H1 (cell line): ENCODE data around the gene INTS1. TPM values are rescaled to one million over a fixed set of nuclear protein-coding genes. Genes with fewer than 3 reads are reported as not detected.

Experiments
- CTCF ChIA-PET: fragments of 300-600 bp; sonication (Branson Sonifier 250); formaldehyde crosslinking; loops from one replicate; lab custom pipeline; 2021; ENCODE audit not compliant: partially characterized antibody; lab: Charles Lee
- POLR2A ChIA-PET: fragments of 300-600 bp; sonication (Branson Sonifier 250); formaldehyde crosslinking; loops from one replicate; lab custom pipeline; 2021; ENCODE audit warnings: inconsistent platforms; ENCODE audit not compliant: partially characterized antibody; lab: Charles Lee
- DNase-seq, 2 experiments: peaks; one replicate each; pipeline versions ENCODE4 v3.0.0 to v3.0.0-alpha.2; 2010 to 2022; ENCODE audit warnings: low spot score in 2 of 2, low read depth in 1 of 2, mixed read lengths in 1 of 2
- FAIRE-seq: peaks from 2 replicates; lab custom pipeline; 2011; peaks lifted over from hg19 to GRCh38; lab: Jason Lieb, UNC
- H2AFZ ChIP-seq: 2 replicates; pipeline ENCODE4 v1.8.1; 2012; ENCODE audit warnings: low read length, inconsistent platforms
- H2AK5ac ChIP-seq: 2 replicates; pipeline ENCODE4 v1.6.1; 2013; ENCODE audit warnings: low read depth, low read length
- H2BK120ac ChIP-seq: replicated peaks from 2 replicates; pipeline ENCODE3; 2013; ENCODE audit warnings: low read depth, low read length, inconsistent platforms
- H2BK12ac ChIP-seq: 2 replicates; pipeline ENCODE4 v1.6.1; 2013; ENCODE audit warnings: low read depth, low read length
- H2BK15ac ChIP-seq: 2 replicates; pipeline ENCODE4 v1.6.1; 2013; ENCODE audit warnings: low read length
- H2BK20ac ChIP-seq: 2 replicates; pipeline ENCODE4 v1.6.1; 2013; ENCODE audit warnings: low read length
- H2BK5ac ChIP-seq: 2 replicates; pipeline ENCODE4 v1.6.1; 2013; ENCODE audit warnings: low read depth, low read length
- H3K14ac ChIP-seq: 2 replicates; pipeline ENCODE4 v1.6.1; 2013; ENCODE audit warnings: inconsistent platforms; ENCODE audit not compliant: insufficient read length
- H3K18ac ChIP-seq: 2 replicates; pipeline ENCODE4 v1.6.1; 2013; ENCODE audit warnings: low read length; ENCODE audit errors: extremely low read depth
- H3K23ac ChIP-seq: 2 replicates; pipeline ENCODE4 v1.6.1; 2013; ENCODE audit warnings: inconsistent platforms; ENCODE audit not compliant: insufficient read length
- H3K23me2 ChIP-seq: 2 replicates; pipeline ENCODE4 v1.6.1; 2013; ENCODE audit warnings: low read depth, low read length
- H3K27ac ChIP-seq: 2 replicates; pipeline ENCODE4 v1.6.1; 2011; ENCODE audit warnings: low read depth, low read length, inconsistent platforms
- H3K27me3 ChIP-seq, 4 experiments: replicated peaks in 1 of 4; 1 replicate in 1 of 4; 2 replicates in 3 of 4; pipeline versions ENCODE4 v1.6.1 to v1.8.1; 2011 to 2013; ENCODE audit warnings: low read length in 3 of 4, mild to moderate bottlenecking in 3 of 4, inconsistent platforms in 2 of 4, mixed read lengths in 2 of 4, moderate library complexity in 1 of 4; ENCODE audit not compliant: control insufficient read depth in 3 of 4, insufficient read depth in 3 of 4; ENCODE audit errors: extremely low read depth in 1 of 4
- H3K36me3 ChIP-seq, 4 experiments: 2 replicates each; pipeline versions ENCODE4 v1.6.1 to v1.8.1; 2011 to 2013; ENCODE audit warnings: mild to moderate bottlenecking in 4 of 4, low read length in 3 of 4, moderate library complexity in 2 of 4, control low read depth in 1 of 4, inconsistent platforms in 1 of 4; ENCODE audit not compliant: insufficient read depth in 4 of 4, control insufficient read depth in 2 of 4
- H3K4ac ChIP-seq: replicated peaks from 2 replicates; pipeline ENCODE3; 2013; ENCODE audit warnings: low read length, low read depth, mixed read lengths, inconsistent platforms; ENCODE audit not compliant: insufficient read length
- H3K4me1 ChIP-seq, 4 experiments: replicated peaks in 1 of 4; 1 replicate in 1 of 4; 2 replicates in 3 of 4; pipeline versions ENCODE4 v1.6.1 to v1.8.1; 2011 to 2013; ENCODE audit warnings: low read length in 3 of 4, inconsistent platforms in 2 of 4, mixed read lengths in 1 of 4; ENCODE audit not compliant: insufficient read depth in 4 of 4, control insufficient read depth in 3 of 4
- H3K4me2 ChIP-seq, 2 experiments: 2 replicates each; pipeline versions ENCODE4 v1.6.1 to v1.8.1; 2011 to 2013; ENCODE audit warnings: low read depth in 2 of 2, low read length in 2 of 2, control low read depth in 1 of 2, inconsistent platforms in 1 of 2, mild to moderate bottlenecking in 1 of 2; ENCODE audit not compliant: insufficient read depth in 1 of 2
- H3K4me3 ChIP-seq, 4 experiments: fragments of 200-600, 300-600 bp in 1 of 4; sonication (generic), shearing (Covaris generic), sonication (Bioruptor Twin) in 1 of 4; 2 replicates each; pipeline versions ENCODE4 v1.5.1 to v1.8.1; 2011 to 2016; ENCODE audit warnings: low read length in 4 of 4, low read depth in 3 of 4, control low read depth in 2 of 4, inconsistent platforms in 2 of 4, mild to moderate bottlenecking in 2 of 4, mixed read lengths in 1 of 4, moderate library complexity in 1 of 4; ENCODE audit not compliant: insufficient read depth in 2 of 4; ENCODE audit errors: extremely low read depth in 1 of 4
- H3K56ac ChIP-seq: replicated peaks from 2 replicates; pipeline ENCODE3; 2013; ENCODE audit warnings: low read depth, mild to moderate bottlenecking, mixed read lengths, low read length, inconsistent platforms; ENCODE audit not compliant: insufficient read length
- H3K79me1 ChIP-seq: 2 replicates; pipeline ENCODE4 v1.6.1; 2013; ENCODE audit warnings: low read depth, low read length, control low read depth
- H3K79me2 ChIP-seq, 2 experiments: 2 replicates each; pipeline versions ENCODE4 v1.6.1 to v1.8.1; 2012 to 2013; ENCODE audit warnings: low read length in 2 of 2, mild to moderate bottlenecking in 2 of 2, inconsistent platforms in 1 of 2; ENCODE audit not compliant: insufficient read depth in 2 of 2, control insufficient read depth in 1 of 2
- H3K9ac ChIP-seq, 4 experiments: replicated peaks in 1 of 4; 1 replicate in 1 of 4; 2 replicates in 3 of 4; pipeline versions ENCODE4 v1.6.1 to v1.8.1; 2011 to 2013; ENCODE audit warnings: low read depth in 3 of 4, low read length in 3 of 4, control low read depth in 2 of 4, mild to moderate bottlenecking in 2 of 4, moderate library complexity in 2 of 4, inconsistent platforms in 1 of 4; ENCODE audit errors: extremely low read depth in 1 of 4
- H3K9me3 ChIP-seq, 2 experiments: 2 replicates each; pipeline versions ENCODE4 v1.6.1 to v1.8.1; 2012 to 2013; ENCODE audit warnings: mild to moderate bottlenecking in 2 of 2, moderate library complexity in 2 of 2, control low read depth in 1 of 2, inconsistent platforms in 1 of 2, low read depth in 1 of 2, low read length in 1 of 2, mixed read lengths in 1 of 2; ENCODE audit not compliant: insufficient read depth in 2 of 2
- H4K20me1 ChIP-seq, 2 experiments: replicated peaks in 1 of 2; 2 replicates each; pipeline versions ENCODE3 to v1.8.1; 2011 to 2013; ENCODE audit warnings: inconsistent platforms in 2 of 2, low read length in 2 of 2, mild to moderate bottlenecking in 1 of 2; ENCODE audit not compliant: insufficient read depth in 2 of 2, control insufficient read depth in 1 of 2
- H4K5ac ChIP-seq: 2 replicates; pipeline ENCODE4 v1.6.1; 2013; ENCODE audit warnings: low read length, low read depth, mixed read lengths, inconsistent platforms; ENCODE audit not compliant: insufficient read length
- H4K8ac ChIP-seq: 2 replicates; pipeline ENCODE4 v1.8.0; 2013; ENCODE audit warnings: mild to moderate bottlenecking, moderate library complexity, low read length, inconsistent platforms; ENCODE audit not compliant: insufficient read depth; ENCODE audit errors: extremely low read depth
- H4K91ac ChIP-seq: replicated peaks from 2 replicates; pipeline ENCODE3; 2013; ENCODE audit warnings: low read length, mixed read lengths, inconsistent platforms; ENCODE audit not compliant: insufficient read length
- ASH2L ChIP-seq: fragments of 200-600, 300-600 bp; sonication (generic); IDR thresholded peaks from one replicate; pipeline ENCODE4 v1.7.1; 2017; ENCODE audit warnings: low read length
- BCL11A ChIP-seq, 2 experiments: IDR thresholded peaks; one replicate each; pipeline ENCODE4 v1.6.1; 2011; ENCODE audit warnings: low read depth in 2 of 2, low read length in 2 of 2, mild to moderate bottlenecking in 2 of 2
- EZH2 ChIP-seq: fragments of 200-600 bp; sonication (generic); IDR thresholded peaks from 2 replicates; pipeline ENCODE4 v1.7.1; 2012; ENCODE audit warnings: low read depth, mild to moderate bottlenecking, moderate library complexity, low read length, inconsistent platforms; ENCODE audit not compliant: severe bottlenecking
- KDM1A ChIP-seq: fragments of 200-600, 300-600 bp; sonication (generic); IDR thresholded peaks from 2 replicates; pipeline ENCODE4 v1.7.1; 2016; ENCODE audit warnings: mild to moderate bottlenecking, low read length, borderline replicate concordance
- MAFK ChIP-seq: IDR thresholded peaks from 2 replicates; pipeline ENCODE4 v1.6.1; 2012; ENCODE audit warnings: low read depth, mild to moderate bottlenecking, improper control_type of control experiment, low read length
- RBBP5 ChIP-seq: IDR thresholded peaks from 2 replicates; pipeline ENCODE4 v1.7.1; 2012; ENCODE audit warnings: low read depth, mild to moderate bottlenecking, inconsistent platforms, low read length, moderate library complexity, borderline replicate concordance
- RNF2 ChIP-seq: fragments of 200-900, 300-1000 bp; sonication (generic); IDR thresholded peaks from 2 replicates; pipeline ENCODE4 v1.7.1; 2016; ENCODE audit warnings: borderline replicate concordance, low read depth, mild to moderate bottlenecking, antibody characterized with exemption, low read length; ENCODE audit not compliant: poor library complexity, severe bottlenecking; ENCODE audit errors: missing control alignments
- SIX5 ChIP-seq: IDR thresholded peaks from 2 replicates; pipeline ENCODE4 v1.6.1; 2011; ENCODE audit warnings: mild to moderate bottlenecking, low read depth, low read length
- TAF7 ChIP-seq: optimal IDR thresholded peaks from 2 replicates; pipeline ENCODE3; 2011; ENCODE audit warnings: low read depth, mild to moderate bottlenecking, inconsistent platforms, low read length, moderate library complexity, borderline replicate concordance
- TBP ChIP-seq: IDR thresholded peaks from 2 replicates; pipeline ENCODE4 v1.6.1; 2011; ENCODE audit warnings: low read depth, low read length, improper control_type of control experiment
- WGBS, 2 experiments: shearing (Covaris generic) in 1 of 2; methylation state at CpG; one replicate each; pipeline versions ENCODE4 v1.1.6 to v1.1.7; 2013 to 2015; ENCODE audit warnings: low lambda C conversion rate in 2 of 2, mixed read lengths in 2 of 2, inconsistent platforms in 1 of 2, low coverage in 1 of 2, missing lambda C conversion rate in 1 of 2; ENCODE audit not compliant: insufficient replicate concordance in 2 of 2, insufficient coverage in 1 of 2, insufficient read length in 1 of 2; ENCODE audit errors: extremely low coverage in 1 of 2, missing lambda C conversion rate in 1 of 2; 5-methylcytosine and 5-hydroxymethylcytosine counted together
- polyA plus RNA-seq, 7 experiments: library from polyadenylated mRNA; depleted of rRNA in 3 of 7; stranded (reverse) in 5 of 7; unstranded in 2 of 7; fragments of >200 nt in 5 of 7; fragments of 200-250 nt in 2 of 7; gene quantifications; 1 replicate in 5 of 7; 2 replicates in 1 of 7; 4 replicates in 1 of 7; pipeline versions ENCODE4 v1.2.1 to v1.2.3, GENCODE V29; 2011 to 2013; ENCODE audit warnings: missing spikeins in 2 of 7, mixed read lengths in 2 of 7
- total RNA-seq: library from RNA; stranded (reverse); fragmentation: NEBNext Ultra II Directional; extraction: Animal tissue kit (Norgen Biotek cat#: 25700); gene quantifications from 2 replicates; pipeline ENCODE4 v1.2.1, GENCODE V29; 2021
- TF ChIP-seq, protein P1 (sequence below): IDR thresholded peaks from 2 replicates; pipeline ENCODE4 v1.6.1; 2011; ENCODE audit warnings: low read depth, mild to moderate bottlenecking, low read length; ENCODE audit not compliant: insufficient read depth

INTS1 gene
- total and polyA plus RNA-seq, 2 of the 8 experiments (the other 6 are each of a cell fraction or from before 2014, with no cell fraction given): 76.9 to 104 TPM

DNA sequence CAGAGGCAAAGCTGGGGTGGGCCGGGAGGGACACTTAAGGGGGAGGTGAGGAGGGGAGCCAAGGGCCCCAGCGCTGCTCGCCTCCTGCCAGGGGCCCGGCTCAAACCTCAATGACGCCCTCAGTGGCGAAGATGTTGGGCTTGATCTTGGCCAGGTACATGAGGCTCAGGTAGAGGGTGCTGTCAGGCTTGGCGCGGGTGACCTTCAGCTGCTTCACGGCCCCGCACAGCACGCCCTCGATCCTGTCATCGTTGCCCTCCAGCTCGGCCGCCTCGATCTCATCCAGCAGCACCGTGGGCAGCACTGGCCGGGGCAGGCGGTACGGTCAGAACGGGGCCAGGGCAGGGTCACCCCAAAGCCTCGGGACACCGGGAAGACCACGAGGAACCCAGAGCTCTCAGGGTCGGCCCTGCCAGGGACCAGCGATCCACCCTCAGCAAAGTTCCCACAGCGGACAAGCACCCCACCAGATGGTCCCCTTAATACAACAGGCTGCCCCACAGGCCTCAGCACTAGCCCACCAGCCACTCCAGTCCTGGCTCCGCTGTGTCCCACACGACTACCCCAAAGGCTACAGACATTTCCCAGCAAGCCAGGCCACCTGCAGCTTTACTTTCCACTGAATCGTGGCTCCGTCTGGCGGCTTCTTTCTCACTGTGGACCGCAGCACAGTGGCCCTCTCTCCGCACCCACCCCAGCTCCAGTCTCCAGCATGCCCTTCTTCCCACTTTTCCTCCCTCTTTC is 4.0 kb downstream of the INTS1 start:
- POLR2A ChIA-PET: interaction anchor here (0.7 to 1.3 kb wide), 2 partner anchors 22 to 31 kb away, joined by 3 read pairs; no protein-coding TSS in a partner anchor
- TF ChIP-seq SIX5 (no peak), TAF7 (no peak), KDM1A (no peak), ASH2L (no peak), TBP (no peak), BCL11A (IDR thresholded peaks at IDR 0.05; ENCODE audit: low read depth in 2 of 2, low read length in 2 of 2) (no peak), RNF2 (no peak), RBBP5 (no peak), MAFK (no peak), EZH2 (no peak)
- TF ChIP-seq, protein P1, sequence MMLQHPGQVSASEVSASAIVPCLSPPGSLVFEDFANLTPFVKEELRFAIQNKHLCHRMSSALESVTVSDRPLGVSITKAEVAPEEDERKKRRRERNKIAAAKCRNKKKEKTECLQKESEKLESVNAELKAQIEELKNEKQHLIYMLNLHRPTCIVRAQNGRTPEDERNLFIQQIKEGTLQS: no peak

More for the DNA sequence above, 4.0 kb downstream of the INTS1 start:
- DNase-seq (no peak), FAIRE-seq (no peak)
- no peak overlapping the region for H3K4me2 ChIP-seq
- peaks cover 0 to 7% (median 3%) of the 10 kb centered on the region in 4 experiments; a peak in 4 of 7 replicates for H3K4me1 ChIP-seq
- no peak overlapping the region for H2AFZ ChIP-seq
- H3K23ac ChIP-seq: no peak overlapping the region
- H3K9me3 ChIP-seq: no peaks in the 10 kb centered on the region
- peaks cover 3% of the 10 kb centered on the region; the same call in 1 of the 2 replicates for H3K23me2 ChIP-seq
- H4K20me1 ChIP-seq: peaks cover 15 to 26% of the 10 kb centered on the region in 2 experiments
- peaks cover 11 to 53% (median 41%) of the 10 kb centered on the region in 4 experiments; a peak in 7 of 8 replicates for H3K36me3 ChIP-seq
- no peak overlapping the region for H3K9ac ChIP-seq
- H2BK5ac ChIP-seq: no peak overlapping the region
- no peak overlapping the region for H3K4ac ChIP-seq
- H3K27me3 ChIP-seq: no peaks in the 10 kb centered on the region
- no peak overlapping the region for H3K4me3 ChIP-seq
- H2BK15ac ChIP-seq: no peak overlapping the region
- H3K27ac ChIP-seq: no peak overlapping the region
- WGBS, 2 experiments: 95% methylated on average over 30 of the region's 34 CpGs; no CpG with 5 or more reads in 1 of the 2 experiments
- no peak overlapping the region for H2BK12ac ChIP-seq
- H3K56ac ChIP-seq: no peak overlapping the region
- peaks cover 14% of the 10 kb centered on the region; the same call in 1 of the 2 replicates for H3K79me1 ChIP-seq
- no peak overlapping the region for H3K14ac ChIP-seq
- peaks cover 10 to 29% of the 10 kb centered on the region in 2 experiments; a peak in 3 of 4 replicates for H3K79me2 ChIP-seq
- H4K8ac ChIP-seq: no peak overlapping the region
- no peak overlapping the region for H4K91ac ChIP-seq
- H4K5ac ChIP-seq: no peak overlapping the region
- no peak overlapping the region for H2BK120ac ChIP-seq
- no peak overlapping the region for H2AK5ac ChIP-seq
- CTCF ChIA-PET: interaction anchor here (0.9 to 1.3 kb wide), 2 partner anchors 26 to 58 kb away, joined by 3 to 4 read pairs; no protein-coding TSS in a partner anchor
- no peak overlapping the region for H2BK20ac ChIP-seq
- no peak overlapping the region for H3K18ac ChIP-seq
